Panc1 (cell line): Measurements from ENCODE around the gene INHBB.

Source experiments
- CTCF ChIP-seq: fragments of 450-650 bp; IDR thresholded peaks from 2 replicates; pipeline ENCODE4 v1.5.1; 2017; ENCODE audit warnings: mild to moderate bottlenecking
- REST ChIP-seq, 2 experiments: IDR thresholded peaks; 2 replicates each; pipeline ENCODE4 v1.6.1; 2011 to 2012; ENCODE audit warnings: low read depth in 2 of 2, control low read depth in 1 of 2, low read length in 1 of 2, mild to moderate bottlenecking in 1 of 2, moderate library complexity in 1 of 2; ENCODE audit not compliant: insufficient read depth in 1 of 2
- TCF7L2 ChIP-seq: IDR thresholded peaks from 2 replicates; pipeline ENCODE4 v1.6.1; 2011; ENCODE audit warnings: mild to moderate bottlenecking, low read depth, low read length, inconsistent platforms

- TF ChIP-seq TCF7L2 = no peak
- TF ChIP-seq CTCF = no peak
- no peak for TF ChIP-seq REST (IDR thresholded peaks at IDR 0.05; ENCODE audit: insufficient read depth in 1 of 2, low read depth in 2 of 2, low read length in 1 of 2)
Observed at GRCh38 chr2:120348134-120348736, 2.3 kb downstream of the INHBB start.
